H1 (cell line): Measurements from ENCODE around the gene XPO6. TPM values are rescaled to one million over a fixed set of nuclear protein-coding genes. Genes with fewer than 3 reads are reported as not detected.
A peak's percentile ranks its signal among the peaks of the same experiment; 100 is the strongest.

ENCODE experiments used
- CTCF ChIA-PET: fragments of 300-600 bp; sonication (Branson Sonifier 250); formaldehyde crosslinking; loops from one replicate; lab custom pipeline; 2021; ENCODE audit not compliant: partially characterized antibody; lab: Charles Lee
- POLR2A ChIA-PET: fragments of 300-600 bp; sonication (Branson Sonifier 250); formaldehyde crosslinking; loops from one replicate; lab custom pipeline; 2021; ENCODE audit warnings: inconsistent platforms; ENCODE audit not compliant: partially characterized antibody; lab: Charles Lee
- DNase-seq, 2 experiments: peaks; one replicate each; pipeline versions ENCODE4 v3.0.0 to v3.0.0-alpha.2; 2010 to 2022; ENCODE audit warnings: low spot score in 2 of 2, low read depth in 1 of 2, mixed read lengths in 1 of 2
- FAIRE-seq: peaks from 2 replicates; lab custom pipeline; 2011; peaks lifted over from hg19 to GRCh38; lab: Jason Lieb, UNC
- H2AFZ ChIP-seq: 2 replicates; pipeline ENCODE4 v1.8.1; 2012; ENCODE audit warnings: low read length, inconsistent platforms
- H2AK5ac ChIP-seq: 2 replicates; pipeline ENCODE4 v1.6.1; 2013; ENCODE audit warnings: low read depth, low read length
- H2BK120ac ChIP-seq: replicated peaks from 2 replicates; pipeline ENCODE3; 2013; ENCODE audit warnings: low read depth, low read length, inconsistent platforms
- H2BK12ac ChIP-seq: 2 replicates; pipeline ENCODE4 v1.6.1; 2013; ENCODE audit warnings: low read depth, low read length
- H2BK15ac ChIP-seq: 2 replicates; pipeline ENCODE4 v1.6.1; 2013; ENCODE audit warnings: low read length
- H2BK20ac ChIP-seq: 2 replicates; pipeline ENCODE4 v1.6.1; 2013; ENCODE audit warnings: low read length
- H2BK5ac ChIP-seq: 2 replicates; pipeline ENCODE4 v1.6.1; 2013; ENCODE audit warnings: low read depth, low read length
- H3K14ac ChIP-seq: 2 replicates; pipeline ENCODE4 v1.6.1; 2013; ENCODE audit warnings: inconsistent platforms; ENCODE audit not compliant: insufficient read length
- H3K18ac ChIP-seq: 2 replicates; pipeline ENCODE4 v1.6.1; 2013; ENCODE audit warnings: low read length; ENCODE audit errors: extremely low read depth
- H3K23ac ChIP-seq: 2 replicates; pipeline ENCODE4 v1.6.1; 2013; ENCODE audit warnings: inconsistent platforms; ENCODE audit not compliant: insufficient read length
- H3K23me2 ChIP-seq: 2 replicates; pipeline ENCODE4 v1.6.1; 2013; ENCODE audit warnings: low read depth, low read length
- H3K27ac ChIP-seq: 2 replicates; pipeline ENCODE4 v1.6.1; 2011; ENCODE audit warnings: low read depth, low read length, inconsistent platforms
- H3K27me3 ChIP-seq, 4 experiments: replicated peaks in 1 of 4; 1 replicate in 1 of 4; 2 replicates in 3 of 4; pipeline versions ENCODE4 v1.6.1 to v1.8.1; 2011 to 2013; ENCODE audit warnings: low read length in 3 of 4, mild to moderate bottlenecking in 3 of 4, inconsistent platforms in 2 of 4, mixed read lengths in 2 of 4, moderate library complexity in 1 of 4; ENCODE audit not compliant: control insufficient read depth in 3 of 4, insufficient read depth in 3 of 4; ENCODE audit errors: extremely low read depth in 1 of 4
- H3K36me3 ChIP-seq, 4 experiments: 2 replicates each; pipeline versions ENCODE4 v1.6.1 to v1.8.1; 2011 to 2013; ENCODE audit warnings: mild to moderate bottlenecking in 4 of 4, low read length in 3 of 4, moderate library complexity in 2 of 4, control low read depth in 1 of 4, inconsistent platforms in 1 of 4; ENCODE audit not compliant: insufficient read depth in 4 of 4, control insufficient read depth in 2 of 4
- H3K4ac ChIP-seq: replicated peaks from 2 replicates; pipeline ENCODE3; 2013; ENCODE audit warnings: low read length, low read depth, mixed read lengths, inconsistent platforms; ENCODE audit not compliant: insufficient read length
- H3K4me1 ChIP-seq, 4 experiments: replicated peaks in 1 of 4; 1 replicate in 1 of 4; 2 replicates in 3 of 4; pipeline versions ENCODE4 v1.6.1 to v1.8.1; 2011 to 2013; ENCODE audit warnings: low read length in 3 of 4, inconsistent platforms in 2 of 4, mixed read lengths in 1 of 4; ENCODE audit not compliant: insufficient read depth in 4 of 4, control insufficient read depth in 3 of 4
- H3K4me2 ChIP-seq, 2 experiments: 2 replicates each; pipeline versions ENCODE4 v1.6.1 to v1.8.1; 2011 to 2013; ENCODE audit warnings: low read depth in 2 of 2, low read length in 2 of 2, control low read depth in 1 of 2, inconsistent platforms in 1 of 2, mild to moderate bottlenecking in 1 of 2; ENCODE audit not compliant: insufficient read depth in 1 of 2
- H3K4me3 ChIP-seq, 4 experiments: fragments of 200-600, 300-600 bp in 1 of 4; sonication (generic), shearing (Covaris generic), sonication (Bioruptor Twin) in 1 of 4; 2 replicates each; pipeline versions ENCODE4 v1.5.1 to v1.8.1; 2011 to 2016; ENCODE audit warnings: low read length in 4 of 4, low read depth in 3 of 4, control low read depth in 2 of 4, inconsistent platforms in 2 of 4, mild to moderate bottlenecking in 2 of 4, mixed read lengths in 1 of 4, moderate library complexity in 1 of 4; ENCODE audit not compliant: insufficient read depth in 2 of 4; ENCODE audit errors: extremely low read depth in 1 of 4
- H3K56ac ChIP-seq: replicated peaks from 2 replicates; pipeline ENCODE3; 2013; ENCODE audit warnings: low read depth, mild to moderate bottlenecking, mixed read lengths, low read length, inconsistent platforms; ENCODE audit not compliant: insufficient read length
- H3K79me1 ChIP-seq: 2 replicates; pipeline ENCODE4 v1.6.1; 2013; ENCODE audit warnings: low read depth, low read length, control low read depth
- H3K79me2 ChIP-seq, 2 experiments: 2 replicates each; pipeline versions ENCODE4 v1.6.1 to v1.8.1; 2012 to 2013; ENCODE audit warnings: low read length in 2 of 2, mild to moderate bottlenecking in 2 of 2, inconsistent platforms in 1 of 2; ENCODE audit not compliant: insufficient read depth in 2 of 2, control insufficient read depth in 1 of 2
- H3K9ac ChIP-seq, 4 experiments: replicated peaks in 1 of 4; 1 replicate in 1 of 4; 2 replicates in 3 of 4; pipeline versions ENCODE4 v1.6.1 to v1.8.1; 2011 to 2013; ENCODE audit warnings: low read depth in 3 of 4, low read length in 3 of 4, control low read depth in 2 of 4, mild to moderate bottlenecking in 2 of 4, moderate library complexity in 2 of 4, inconsistent platforms in 1 of 4; ENCODE audit errors: extremely low read depth in 1 of 4
- H3K9me3 ChIP-seq, 2 experiments: 2 replicates each; pipeline versions ENCODE4 v1.6.1 to v1.8.1; 2012 to 2013; ENCODE audit warnings: mild to moderate bottlenecking in 2 of 2, moderate library complexity in 2 of 2, control low read depth in 1 of 2, inconsistent platforms in 1 of 2, low read depth in 1 of 2, low read length in 1 of 2, mixed read lengths in 1 of 2; ENCODE audit not compliant: insufficient read depth in 2 of 2
- H4K20me1 ChIP-seq, 2 experiments: replicated peaks in 1 of 2; 2 replicates each; pipeline versions ENCODE3 to v1.8.1; 2011 to 2013; ENCODE audit warnings: inconsistent platforms in 2 of 2, low read length in 2 of 2, mild to moderate bottlenecking in 1 of 2; ENCODE audit not compliant: insufficient read depth in 2 of 2, control insufficient read depth in 1 of 2
- H4K5ac ChIP-seq: 2 replicates; pipeline ENCODE4 v1.6.1; 2013; ENCODE audit warnings: low read length, low read depth, mixed read lengths, inconsistent platforms; ENCODE audit not compliant: insufficient read length
- H4K8ac ChIP-seq: 2 replicates; pipeline ENCODE4 v1.8.0; 2013; ENCODE audit warnings: mild to moderate bottlenecking, moderate library complexity, low read length, inconsistent platforms; ENCODE audit not compliant: insufficient read depth; ENCODE audit errors: extremely low read depth
- H4K91ac ChIP-seq: replicated peaks from 2 replicates; pipeline ENCODE3; 2013; ENCODE audit warnings: low read length, mixed read lengths, inconsistent platforms; ENCODE audit not compliant: insufficient read length
- HDAC2 ChIP-seq, 2 experiments: fragments of 300-600 bp in 1 of 2; sonication (generic) in 1 of 2; IDR thresholded peaks; 2 replicates each; pipeline ENCODE4 v1.6.1; 2011 to 2012; ENCODE audit warnings: low read depth in 2 of 2, low read length in 2 of 2, mild to moderate bottlenecking in 2 of 2, moderate library complexity in 2 of 2, borderline replicate concordance in 1 of 2, inconsistent platforms in 1 of 2
- RAD21 ChIP-seq, 2 experiments: IDR thresholded peaks in 1 of 2; conservative IDR thresholded peaks in 1 of 2; 2 replicates each; pipeline ENCODE4 v1.6.1; 2011; ENCODE audit warnings: low read depth in 2 of 2, low read length in 2 of 2, improper control_type of control experiment in 1 of 2, inconsistent platforms in 1 of 2, mild to moderate bottlenecking in 1 of 2, moderate library complexity in 1 of 2
- WGBS, 2 experiments: shearing (Covaris generic) in 1 of 2; methylation state at CpG; one replicate each; pipeline versions ENCODE4 v1.1.6 to v1.1.7; 2013 to 2015; ENCODE audit warnings: low lambda C conversion rate in 2 of 2, mixed read lengths in 2 of 2, inconsistent platforms in 1 of 2, low coverage in 1 of 2, missing lambda C conversion rate in 1 of 2; ENCODE audit not compliant: insufficient replicate concordance in 2 of 2, insufficient coverage in 1 of 2, insufficient read length in 1 of 2; ENCODE audit errors: extremely low coverage in 1 of 2, missing lambda C conversion rate in 1 of 2; 5-methylcytosine and 5-hydroxymethylcytosine counted together
- polyA plus RNA-seq, 7 experiments: library from polyadenylated mRNA; depleted of rRNA in 3 of 7; stranded (reverse) in 5 of 7; unstranded in 2 of 7; fragments of >200 nt in 5 of 7; fragments of 200-250 nt in 2 of 7; gene quantifications; 1 replicate in 5 of 7; 2 replicates in 1 of 7; 4 replicates in 1 of 7; pipeline versions ENCODE4 v1.2.1 to v1.2.3, GENCODE V29; 2011 to 2013; ENCODE audit warnings: missing spikeins in 2 of 7, mixed read lengths in 2 of 7
- total RNA-seq: library from RNA; stranded (reverse); fragmentation: NEBNext Ultra II Directional; extraction: Animal tissue kit (Norgen Biotek cat#: 25700); gene quantifications from 2 replicates; pipeline ENCODE4 v1.2.1, GENCODE V29; 2021

XPO6 gene
- total and polyA plus RNA-seq, 2 of the 8 experiments (the other 6 are each of a cell fraction or from before 2014, with no cell fraction given) = 152 to 254 TPM

DNA sequence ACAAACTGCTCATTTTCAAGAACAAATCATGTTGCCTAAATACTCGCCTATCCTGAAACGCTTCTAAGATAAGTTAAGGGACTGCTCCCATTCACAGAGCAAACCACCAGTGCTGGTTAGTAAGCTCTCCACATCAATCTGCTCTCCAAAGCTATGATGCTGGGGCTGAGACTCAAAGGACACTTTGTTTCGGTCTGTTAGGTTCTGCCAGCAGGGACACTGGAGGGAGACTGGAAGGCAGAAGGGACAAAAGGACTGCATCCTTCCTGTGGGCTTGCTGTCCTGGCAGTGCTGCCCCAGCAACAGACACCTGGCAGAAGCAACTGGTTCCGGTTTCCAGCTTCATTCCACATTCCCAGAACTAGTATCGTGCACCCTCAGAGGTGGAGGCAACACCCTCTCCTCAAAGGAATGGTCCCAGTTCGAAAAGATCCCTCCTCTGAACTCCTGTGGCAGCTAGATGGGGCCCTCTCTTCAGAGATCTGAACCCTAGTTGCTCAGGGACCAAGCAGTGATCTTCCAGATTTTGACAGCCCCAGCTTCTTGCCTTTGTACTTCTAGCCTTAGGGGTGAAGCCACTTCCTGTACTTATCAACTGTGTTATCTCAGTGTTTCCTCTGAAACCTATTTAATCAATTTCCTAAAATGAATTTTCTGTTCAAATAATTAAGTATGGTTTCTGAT lies 74.9 kb downstream of the XPO6 start:
- Histone ChIP-seq H4K20me1 (peaks cover 0 to 4% of the 10 kb centered on the region in 2 experiments), H2BK120ac (no peak overlapping the region), H3K9me3 (no peaks in the 10 kb centered on the region), H4K5ac (no peak overlapping the region), H2BK20ac (no peak overlapping the region), H4K91ac (no peak overlapping the region), H3K18ac (no peak overlapping the region; the same call in 1 of the 2 replicates), H3K4me2 (no peak overlapping the region), H3K9ac (no peak overlapping the region), H3K79me2 (no peaks in the 10 kb centered on the region), H3K4me3 (no peak overlapping the region), H2BK12ac (no peak overlapping the region), H3K27ac (no peak overlapping the region), H3K79me1 (peaks cover 5% of the 10 kb centered on the region), H3K4me1 (0 out of 7 replicates have a peak, but pooled peaks cover 0 to 3% (median 0%) of the 10 kb centered on the region in 4 experiments), H2BK5ac (0 out of 2 replicates have a peak overlapping the region, but pooled peaks have one; percentile 8), H4K8ac (no peak overlapping the region; the same call in 1 of the 2 replicates), H3K23ac (no peak overlapping the region), H3K14ac (no peak overlapping the region), H2AK5ac (no peak overlapping the region), H3K4ac (no peak overlapping the region), H3K27me3 (no peaks in the 10 kb centered on the region), H2AFZ (no peak overlapping the region), H3K23me2 (no peaks in the 10 kb centered on the region), H2BK15ac (no peak overlapping the region), H3K36me3 (peaks cover 0 to 34% (median 11%) of the 10 kb centered on the region in 4 experiments; a peak in 6 of 8 replicates), H3K56ac (no peak overlapping the region)
- ChIA-PET POLR2A (no interaction called here), CTCF (interaction anchor here (0.5 to 2.0 kb wide), 3 partner anchors 37 to 446 kb away, joined by 3 to 6 read pairs (median 3); no protein-coding TSS in a partner anchor)
- DNase-seq (no peak), FAIRE-seq (no peak)
- WGBS, 2 experiments = 84% methylated on average over 6 of the region's 6 CpGs; no CpG with 5 or more reads in 1 of the 2 experiments
- TF ChIP-seq RAD21 (IDR thresholded peaks at IDR 0.05 in 1 of 2, conservative IDR thresholded peaks at IDR 0.05 in 1 of 2; ENCODE audit: low read depth in 2 of 2, low read length in 2 of 2) (peak in 1 of 2 experiments; percentile 8; a peak in 1 of 4 replicates), HDAC2 (IDR thresholded peaks at IDR 0.05; ENCODE audit: borderline replicate concordance in 1 of 2, low read depth in 2 of 2, low read length in 2 of 2) (no peak)
